ENCODE data around the gene GPANK1. TPM values are rescaled to one million over a fixed set of nuclear protein-coding genes. Genes with fewer than 3 reads are reported as not detected.

The GPANK1 gene
- total and polyA plus RNA-seq, 2 of the 13 experiments (the other 11 are each of a cell fraction or from before 2014, with no cell fraction given) = 15.4 to 22.8 TPM

DNA sequence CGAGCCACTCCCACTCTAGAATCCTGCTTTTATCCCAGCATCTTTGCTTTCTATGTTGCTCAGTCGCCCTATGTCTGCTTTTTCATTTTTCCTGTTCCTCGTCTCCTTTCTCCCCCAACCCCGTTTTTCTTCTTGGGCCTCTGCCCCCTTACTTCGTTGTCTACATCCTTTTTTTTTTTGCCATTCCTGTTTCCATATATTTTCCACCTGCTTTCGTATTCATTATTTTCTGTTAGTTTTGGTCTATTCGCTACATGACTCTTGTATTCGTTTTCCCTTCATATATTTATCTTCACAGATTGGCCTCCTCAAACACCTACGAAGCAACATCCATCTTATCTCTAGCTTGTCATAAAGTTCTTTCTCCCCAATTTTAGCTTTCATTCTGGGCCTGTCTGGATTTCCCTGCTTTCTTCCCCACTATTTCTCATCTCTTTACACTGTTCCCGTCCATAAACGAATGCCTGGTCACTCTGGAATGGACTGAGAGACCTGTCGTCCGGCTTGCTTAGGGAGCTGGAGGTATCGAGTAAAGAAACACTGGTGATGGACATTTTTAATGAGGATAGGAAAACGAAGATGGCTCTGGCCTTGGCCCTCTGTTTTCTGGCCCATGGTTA lies 43.4 kb downstream of the GPANK1 start (continued):
- TF ChIP-seq ZNF318 (CRISPR knock-in tag; IDR thresholded peaks at IDR 0.05) = no peak
- no peak for TF ChIP-seq ZSCAN29 (CRISPR knock-in tag; conservative IDR thresholded peaks at IDR 0.05)
- TF ChIP-seq ZNF20 (CRISPR knock-in tag; IDR thresholded peaks at IDR 0.05) = 0 out of 2 replicates have a peak, but pooled peaks have one; percentile 2
- 0 out of 2 replicates have a peak, but pooled peaks have one; percentile 5 for TF ChIP-seq ZNF878 (CRISPR knock-in tag; IDR thresholded peaks at IDR 0.05)
- no peak for TF ChIP-seq ZNF788 (CRISPR knock-in tag; IDR thresholded peaks at IDR 0.05; ENCODE audit: borderline replicate concordance)
- TF ChIP-seq ASH2L (IDR thresholded peaks at IDR 0.05; ENCODE audit: insufficient read length, low read depth, low read length) = peak; percentile 7
- TF ChIP-seq, protein P1, sequence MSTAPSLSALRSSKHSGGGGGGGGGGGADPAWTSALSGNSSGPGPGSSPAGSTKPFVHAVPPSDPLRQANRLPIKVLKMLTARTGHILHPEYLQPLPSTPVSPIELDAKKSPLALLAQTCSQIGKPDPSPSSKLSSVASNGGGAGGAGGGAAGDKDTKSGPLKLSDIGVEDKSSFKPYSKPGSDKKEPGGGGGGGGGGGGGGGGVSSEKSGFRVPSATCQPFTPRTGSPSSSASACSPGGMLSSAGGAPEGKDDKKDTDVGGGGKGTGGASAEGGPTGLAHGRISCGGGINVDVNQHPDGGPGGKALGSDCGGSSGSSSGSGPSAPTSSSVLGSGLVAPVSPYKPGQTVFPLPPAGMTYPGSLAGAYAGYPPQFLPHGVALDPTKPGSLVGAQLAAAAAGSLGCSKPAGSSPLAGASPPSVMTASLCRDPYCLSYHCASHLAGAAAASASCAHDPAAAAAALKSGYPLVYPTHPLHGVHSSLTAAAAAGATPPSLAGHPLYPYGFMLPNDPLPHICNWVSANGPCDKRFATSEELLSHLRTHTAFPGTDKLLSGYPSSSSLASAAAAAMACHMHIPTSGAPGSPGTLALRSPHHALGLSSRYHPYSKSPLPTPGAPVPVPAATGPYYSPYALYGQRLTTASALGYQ (CRISPR knock-in tag; IDR thresholded peaks at IDR 0.05) = 0 out of 2 replicates have a peak, but pooled peaks have one; percentile 28
- TF ChIP-seq ZNF770 (CRISPR knock-in tag; IDR thresholded peaks at IDR 0.05) = no peak
- TF ChIP-seq, protein P2, sequence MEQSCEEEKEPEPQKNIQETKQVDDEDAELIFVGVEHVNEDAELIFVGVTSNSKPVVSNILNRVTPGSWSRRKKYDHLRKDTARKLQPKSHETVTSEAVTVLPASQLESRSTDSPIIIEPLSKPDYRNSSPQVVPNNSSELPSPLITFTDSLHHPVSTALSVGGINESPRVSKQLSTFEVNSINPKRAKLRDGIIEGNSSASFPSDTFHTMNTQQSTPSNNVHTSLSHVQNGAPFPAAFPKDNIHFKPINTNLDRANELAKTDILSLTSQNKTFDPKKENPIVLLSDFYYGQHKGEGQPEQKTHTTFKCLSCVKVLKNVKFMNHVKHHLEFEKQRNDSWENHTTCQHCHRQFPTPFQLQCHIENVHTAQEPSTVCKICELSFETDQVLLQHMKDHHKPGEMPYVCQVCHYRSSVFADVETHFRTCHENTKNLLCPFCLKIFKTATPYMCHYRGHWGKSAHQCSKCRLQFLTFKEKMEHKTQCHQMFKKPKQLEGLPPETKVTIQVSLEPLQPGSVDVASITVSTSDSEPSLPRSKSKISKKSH (CRISPR knock-in tag; IDR thresholded peaks at IDR 0.05; ENCODE audit: borderline replicate concordance) = no peak
- no peak for TF ChIP-seq MXD1 (CRISPR knock-in tag; IDR thresholded peaks at IDR 0.05)
- no peak for TF ChIP-seq CREB3 (CRISPR knock-in tag; IDR thresholded peaks at IDR 0.05)
- TF ChIP-seq SIN3A (IDR thresholded peaks at IDR 0.05; ENCODE audit: borderline replicate concordance, low read depth, low read length) = no peak

Data from HepG2 (cell line).